Kidney capillary endothelial cell (primary cell): ENCODE measurements around the gene TMPRSS2.

Source experiments
- DNase-seq: peaks from one replicate; pipeline ENCODE4 v3.0.0-alpha.2; 2018; ENCODE audit warnings: low spot score

Gene TMPRSS2

GRCh38 chr21:41509733-41510132 is 1.8 kb upstream of the TMPRSS2 start:
- no peak for DNase-seq

DNA sequence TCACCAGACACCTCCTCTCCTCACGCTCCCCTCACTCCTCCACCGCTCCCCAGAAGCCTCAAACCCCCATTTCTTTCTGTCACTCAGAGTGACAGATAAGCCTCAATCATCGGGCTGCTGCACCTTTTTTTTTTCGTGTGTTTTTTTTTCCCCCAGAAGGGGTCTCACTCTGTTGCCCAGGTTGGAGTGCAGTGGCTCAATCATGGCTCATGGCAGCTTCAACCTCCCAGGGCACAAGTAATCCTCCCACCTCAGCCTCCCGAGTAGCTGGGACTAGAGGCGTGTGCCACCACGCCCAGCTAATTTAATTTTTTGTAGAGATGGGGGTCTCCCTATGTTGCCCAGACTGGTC is 1.2 kb upstream of the TMPRSS2 start:
- DNase-seq, result no peak

GRCh38 chr21:41508415-41509144 is 622 bp upstream of the TMPRSS2 start:
- no peak for DNase-seq

GRCh38 chr21:41506611-41507520 is 1.1 kb downstream of the TMPRSS2 start:
- no peak for DNase-seq

DNA sequence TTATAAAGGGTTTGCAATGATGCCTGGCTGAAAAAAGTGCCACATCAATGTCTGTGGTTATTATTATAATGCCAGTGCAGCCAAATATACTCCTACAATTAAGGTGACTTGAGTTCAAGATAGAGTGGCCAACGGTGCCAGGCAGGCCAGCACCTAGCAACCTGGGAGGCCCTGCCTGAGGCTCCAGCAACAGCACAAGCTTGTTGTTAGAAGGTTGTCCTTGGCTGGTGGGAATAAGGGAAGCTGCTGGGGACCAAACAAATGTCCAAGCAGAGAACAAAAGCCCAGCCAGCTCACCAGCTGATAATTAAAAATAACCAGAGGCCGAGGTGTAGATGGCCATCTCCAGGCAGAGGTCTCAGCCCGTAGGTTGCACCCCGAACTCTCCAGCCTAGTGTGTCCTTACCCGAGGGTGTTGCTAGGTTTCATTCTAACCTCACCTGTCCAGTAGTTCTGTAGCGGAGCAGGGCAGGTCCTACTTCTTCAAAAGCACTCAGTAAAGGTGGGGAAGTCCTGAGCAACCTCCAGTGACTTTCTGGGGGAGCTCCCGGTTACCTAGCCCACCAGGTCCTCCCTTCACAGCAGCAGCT is 1.9 kb downstream of the TMPRSS2 start:
- no peak for DNase-seq

DNA sequence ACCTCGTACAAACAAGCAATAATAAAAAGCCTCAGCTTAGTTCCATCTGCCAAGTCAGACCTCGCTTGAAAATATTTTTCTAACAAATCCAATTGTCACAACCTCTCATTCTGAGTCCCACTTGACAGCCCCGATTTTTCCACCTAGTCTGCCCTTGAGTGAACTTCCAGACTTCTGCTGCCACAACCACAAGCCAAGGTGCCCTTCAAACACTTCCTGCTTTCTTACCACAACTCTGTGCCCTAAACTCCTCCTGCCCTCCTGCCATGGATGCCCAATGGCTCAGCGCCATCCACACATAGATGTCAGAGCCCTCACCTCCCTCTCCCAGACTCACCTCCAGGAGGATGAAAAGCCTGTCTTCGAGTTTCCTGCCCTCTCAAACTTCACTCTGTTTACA is 3.9 kb downstream of the TMPRSS2 start:
- no peak for DNase-seq

GRCh38 chr21:41503331-41503730 is 4.6 kb downstream of the TMPRSS2 start:
- no peak for DNase-seq

DNA sequence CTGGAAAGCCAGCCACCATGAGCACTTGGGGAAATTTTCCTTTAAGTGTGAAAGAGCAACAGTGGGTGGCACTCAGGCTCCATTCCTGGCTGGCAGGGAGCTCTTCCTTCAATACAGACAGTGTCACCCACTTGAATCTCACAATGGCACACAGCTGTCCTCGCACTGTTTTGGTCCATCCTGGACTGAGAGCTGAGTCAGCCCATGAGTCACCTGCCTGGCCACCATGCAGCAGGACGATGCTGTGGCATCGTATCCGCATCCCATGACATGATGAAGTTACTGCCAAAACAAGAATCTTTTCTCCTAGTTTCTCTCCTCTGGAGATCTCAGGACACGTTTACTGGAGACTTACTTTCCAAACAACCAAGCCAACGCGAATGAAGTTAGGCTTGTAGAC is 6.0 kb downstream of the TMPRSS2 start:
- no peak for DNase-seq

GRCh38 chr21:41500931-41501381 is 7.0 kb downstream of the TMPRSS2 start:
- DNase-seq, result no peak

DNA sequence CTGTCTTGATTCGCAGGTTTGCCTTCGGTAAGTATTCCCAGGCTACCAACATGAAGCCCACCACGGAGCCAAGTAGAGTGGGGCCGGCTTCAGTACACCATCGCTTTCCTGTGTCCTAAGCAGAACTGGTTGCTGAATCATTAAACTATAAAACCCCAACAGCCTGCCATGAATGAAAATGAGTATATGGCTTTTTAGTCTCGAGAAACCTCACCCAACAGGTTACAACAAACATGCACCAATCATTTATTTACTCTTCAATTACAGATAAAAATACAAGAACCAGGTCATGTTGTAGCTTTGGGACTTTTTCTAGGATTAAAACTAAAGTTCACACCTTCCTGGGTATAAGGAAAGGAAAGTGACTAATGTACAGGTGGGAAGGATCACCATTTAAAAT is 7.6 kb downstream of the TMPRSS2 start:
- no peak for DNase-seq

DNA sequence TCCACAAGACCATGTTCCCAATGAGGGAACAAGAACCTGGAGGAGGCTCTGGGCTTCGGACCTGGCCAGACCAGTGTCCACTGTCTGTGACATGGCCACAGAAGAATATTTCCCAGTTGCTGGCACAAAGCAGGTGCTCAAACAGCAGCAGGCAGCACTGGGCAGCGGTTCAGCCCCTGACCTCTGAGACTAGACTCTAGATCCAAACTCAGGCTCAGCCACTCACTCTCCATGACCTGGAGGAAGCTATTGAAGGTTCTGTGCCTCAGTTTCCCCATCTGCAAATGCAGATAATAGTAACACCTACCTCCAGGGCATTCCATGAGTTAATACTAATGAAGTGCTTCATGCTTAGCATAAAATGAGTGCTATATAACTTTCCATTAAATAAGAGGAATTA is 8.0 kb downstream of the TMPRSS2 start:
- no peak for DNase-seq

- DNase-seq, result no peak
Measured at GRCh38 chr21:41497788-41498187, 10.2 kb downstream of the TMPRSS2 start.

GRCh38 chr21:41497008-41497407 is 10.9 kb downstream of the TMPRSS2 start:
- no peak for DNase-seq

- no peak for DNase-seq
Measured at GRCh38 chr21:41494242-41494641, 13.7 kb downstream of the TMPRSS2 start.

DNA sequence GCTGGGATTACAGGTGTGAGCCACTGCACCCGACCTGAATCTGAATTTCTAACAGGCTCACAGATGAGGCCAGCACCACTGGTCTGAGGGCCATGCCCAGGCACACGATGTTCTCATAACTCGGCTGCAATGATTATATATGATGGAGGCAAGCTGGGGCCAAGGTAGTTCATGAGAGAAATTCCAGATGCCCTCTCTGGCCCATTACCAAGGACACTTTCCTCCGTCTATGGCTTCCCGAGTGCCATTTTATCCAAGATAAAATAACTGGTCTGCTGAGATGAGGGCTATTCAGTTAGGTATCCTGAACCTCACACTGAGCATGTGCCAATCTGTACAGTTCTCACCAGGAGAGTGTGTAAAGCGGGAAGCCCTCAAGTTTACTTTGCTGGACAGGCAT is 16.5 kb downstream of the TMPRSS2 start:
- no peak for DNase-seq

DNA sequence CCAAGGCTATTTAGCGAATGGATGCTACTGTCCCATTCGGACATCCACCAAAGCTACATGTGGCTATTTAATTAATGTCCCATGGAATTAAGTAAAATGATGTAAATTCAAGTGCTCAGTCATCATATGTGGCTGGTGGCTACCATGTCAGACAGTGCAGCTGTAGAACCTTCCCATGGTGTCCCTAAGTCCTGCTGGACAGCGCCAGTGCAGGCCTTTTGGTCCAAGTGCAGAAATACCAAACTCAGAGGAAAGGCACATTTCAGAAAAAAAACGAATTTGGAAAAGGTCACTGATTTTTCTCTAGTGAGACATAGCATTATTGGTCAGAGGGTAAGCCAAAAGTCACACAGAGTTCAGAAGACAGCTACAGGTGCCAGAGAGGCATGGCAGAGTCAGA is 17.6 kb downstream of the TMPRSS2 start:
- no peak for DNase-seq

DNA sequence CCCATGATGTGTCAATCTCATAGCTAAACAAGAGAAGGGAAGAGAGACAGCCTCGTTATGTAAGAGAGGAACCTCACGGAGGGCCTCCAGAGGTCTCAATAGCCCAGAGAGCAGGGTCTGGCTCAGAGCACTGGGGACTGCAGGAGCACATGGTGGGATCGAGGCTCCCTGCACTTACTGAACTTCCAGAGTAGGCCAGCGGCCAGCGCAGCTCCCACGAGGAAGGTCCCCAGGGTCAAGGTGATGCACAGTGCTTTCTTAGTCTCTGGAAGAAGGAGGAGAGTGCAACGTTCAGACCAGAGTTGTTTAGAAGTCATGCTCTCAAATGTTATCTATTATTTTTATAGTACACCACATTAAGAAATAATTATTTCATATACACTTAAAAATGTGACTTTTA is 18.6 kb downstream of the TMPRSS2 start:
- DNase-seq, result no peak

- DNase-seq, result no peak
Measured at GRCh38 chr21:41488080-41488479, 19.9 kb downstream of the TMPRSS2 start.

GRCh38 chr21:41487082-41487481 is 20.9 kb downstream of the TMPRSS2 start:
- no peak for DNase-seq

GRCh38 chr21:41483973-41484372 is 24.0 kb downstream of the TMPRSS2 start:
- no peak for DNase-seq

- DNase-seq, result no peak
Measured at GRCh38 chr21:41483415-41483814, 24.5 kb downstream of the TMPRSS2 start.

- DNase-seq, result no peak
Measured at GRCh38 chr21:41482980-41483379, 25.0 kb downstream of the TMPRSS2 start.

DNA sequence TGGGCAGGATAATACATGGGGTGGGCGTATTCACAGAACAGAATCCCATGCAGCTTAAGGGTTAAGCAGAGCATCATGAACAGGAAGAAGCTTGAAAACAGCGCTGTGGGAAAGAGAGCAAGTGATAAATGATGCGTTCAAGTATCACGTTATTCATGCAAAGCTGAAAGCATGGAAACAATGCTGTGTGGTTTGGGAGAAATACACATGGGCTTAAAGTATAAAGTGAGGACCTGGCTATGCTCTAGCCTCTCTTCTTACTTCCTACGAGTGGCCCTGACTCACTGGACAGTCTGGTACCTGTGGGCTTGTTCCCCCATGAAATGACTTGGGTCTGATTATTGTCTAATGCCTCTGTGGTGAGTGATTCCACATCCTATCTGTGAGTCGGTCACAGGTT is 25.7 kb downstream of the TMPRSS2 start:
- DNase-seq, result no peak
